HEK293 (cell line): ENCODE data around the gene SH3RF3.

ENCODE experiments used
- ZBTB7A ChIP-seq: fragments of 450-650 bp; formaldehyde crosslinking; IDR thresholded peaks from 2 replicates; pipeline ENCODE4 v1.5.1; 2016; ENCODE audit warnings: low read depth, missing biosample characterization, missing genetic modification characterization
- ZNF416 ChIP-seq: fragments of 450-650 bp; formaldehyde crosslinking; IDR thresholded peaks from 2 replicates; pipeline ENCODE4 v1.5.1; 2016; ENCODE audit warnings: missing biosample characterization, missing genetic modification characterization

DNA sequence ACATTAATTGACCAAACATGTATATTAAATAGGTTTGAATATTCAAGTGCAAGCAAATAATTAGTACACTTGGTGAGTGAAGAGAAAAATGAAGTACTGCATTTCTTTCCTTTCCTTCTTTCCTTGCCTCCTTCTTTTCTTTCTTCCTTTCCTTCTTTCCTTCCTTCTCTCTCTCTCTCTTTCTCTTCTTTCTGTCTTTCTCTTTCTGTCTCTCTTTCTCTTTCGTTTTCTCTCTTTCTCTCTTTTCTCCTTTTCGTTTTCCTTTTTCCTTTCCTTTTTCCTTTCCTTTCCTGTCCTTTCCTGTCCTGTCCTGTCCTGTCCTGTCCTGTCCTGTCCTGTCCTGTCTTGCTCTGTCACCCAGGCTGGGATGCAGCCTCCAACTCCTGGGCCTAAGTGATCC is 119.6 kb downstream of the SH3RF3 start:
- TF ChIP-seq ZBTB7A (tag by site-specific recombination): no peak
- TF ChIP-seq ZNF416 (tag by site-specific recombination): no peak
